ENCODE measurements around the gene SYK. TPM values are rescaled to one million over a fixed set of nuclear protein-coding genes. Genes with fewer than 3 reads are reported as not detected.
A peak's percentile ranks its signal among the peaks of the same experiment; 100 is the strongest.

The SYK gene
- total RNA-seq, 4 donors from 2014 or later, result 17.9 to 26.2 (median 23.2) TPM

DNA sequence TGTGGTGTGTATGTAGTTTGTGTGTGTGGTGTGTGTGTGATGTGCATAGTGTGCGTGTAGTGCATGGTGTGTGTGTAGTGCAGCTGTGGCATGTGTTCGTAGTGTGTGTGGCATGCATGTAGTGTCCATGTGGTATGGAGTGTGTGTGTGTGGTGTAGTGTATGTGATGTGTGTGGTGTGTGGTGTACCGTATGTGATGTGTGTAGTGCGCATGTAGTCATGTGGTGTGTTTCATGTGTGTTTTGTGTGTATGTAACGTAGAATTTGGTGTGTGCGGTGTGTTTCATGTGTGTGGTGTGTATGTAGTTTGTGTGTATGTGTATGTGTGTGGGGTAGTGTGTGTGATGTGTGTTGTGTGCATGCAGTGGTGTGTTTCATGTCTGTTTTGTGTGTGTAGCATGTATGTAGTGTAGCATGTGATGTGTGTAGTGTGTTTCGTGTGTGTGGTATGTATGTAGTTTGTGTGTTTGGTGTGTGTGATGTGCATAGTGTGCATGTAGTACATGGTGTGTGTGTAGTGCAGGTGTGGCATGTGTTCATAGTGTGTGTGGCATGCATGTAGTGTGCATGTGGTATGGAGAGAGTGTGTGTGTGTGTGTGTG is 40.7 kb downstream of the SYK start:
- TF ChIP-seq POLR2A (IDR thresholded peaks at IDR 0.05) (no peak), CTCF (IDR thresholded peaks at IDR 0.05) (no peak)
- intact Hi-C loops (cut with DNase I; ENCODE audit: low total_unique reads), result no loop called here
- H3K4me3 ChIP-seq (ENCODE audit: low read depth, poor library complexity, severe bottlenecking), result no peak overlapping the region
- peak in 1 of 2 donors; percentile 13 for DNase-seq (ENCODE audit: low spot score in 2 of 2)
- WGBS, 2 donors, result 91 to 96% methylated on average over 7 of the region's 7 CpGs

DNA sequence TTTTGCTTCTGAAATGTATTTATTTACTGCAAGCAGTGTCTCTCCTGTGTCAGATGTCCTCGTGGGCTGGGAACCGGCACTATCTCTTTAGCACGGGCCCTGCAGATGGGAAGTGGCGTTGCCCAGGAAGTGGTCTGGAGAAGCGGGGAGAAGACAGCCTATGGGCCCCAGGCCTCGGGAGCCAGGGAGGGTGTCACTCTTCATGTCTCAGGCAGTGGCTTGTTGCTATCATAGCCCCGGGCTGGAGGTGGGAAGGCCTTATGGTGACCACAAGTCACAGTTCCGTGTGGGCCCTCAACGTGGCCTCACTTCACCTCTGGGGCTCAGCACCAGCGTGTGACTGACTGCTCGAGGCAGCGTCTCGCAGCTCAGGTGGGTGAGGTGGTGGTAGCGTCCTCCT is 41.4 kb downstream of the SYK start:
- DNase-seq (ENCODE audit: low spot score in 2 of 2), result peak in 1 of 2 donors; percentile 82
- no peak overlapping the region for H3K4me3 ChIP-seq (ENCODE audit: low read depth, poor library complexity, severe bottlenecking)
- 80% methylated on average over 14 of the region's 14 CpGs for WGBS, 2 donors
- TF ChIP-seq POLR2A (IDR thresholded peaks at IDR 0.05) (no peak), CTCF (IDR thresholded peaks at IDR 0.05) (no peak)
- intact Hi-C loops (cut with DNase I; ENCODE audit: low total_unique reads), result no loop called here

GRCh38 chr9:90843525-90843924 is 41.9 kb downstream of the SYK start:
- no peak for TF ChIP-seq POLR2A (IDR thresholded peaks at IDR 0.05)
- TF ChIP-seq CTCF (IDR thresholded peaks at IDR 0.05), result no peak
- WGBS, 2 donors, result 83 to 84% methylated on average over 6 of the region's 6 CpGs
- intact Hi-C loops (cut with DNase I; ENCODE audit: low total_unique reads), result no loop called here

DNA sequence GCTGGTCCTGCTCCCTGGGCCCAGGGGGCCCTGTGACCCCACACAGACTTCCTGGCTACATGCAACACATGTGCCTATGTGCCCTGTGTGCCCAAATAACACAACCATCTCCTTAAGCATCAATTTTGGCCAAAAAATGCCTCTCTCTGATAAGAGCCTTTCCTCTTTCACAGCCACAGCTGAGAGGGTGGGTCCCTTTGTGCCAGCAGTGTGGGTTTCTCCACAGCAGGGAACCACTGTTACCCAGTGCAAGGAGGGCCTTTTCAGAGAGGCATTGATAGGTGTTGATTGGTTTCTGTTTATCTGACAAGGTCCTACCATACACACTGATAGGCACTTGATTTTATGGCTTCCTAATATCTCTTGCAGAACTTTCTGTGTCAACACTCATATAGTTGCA is 42.7 kb downstream of the SYK start:
- intact Hi-C loops (cut with DNase I; ENCODE audit: low total_unique reads), result no loop called here
- H3K4me3 ChIP-seq (ENCODE audit: low read depth, poor library complexity, severe bottlenecking), result no peak overlapping the region
- TF ChIP-seq POLR2A (IDR thresholded peaks at IDR 0.05) (no peak), CTCF (IDR thresholded peaks at IDR 0.05) (no peak)
- DNase-seq (ENCODE audit: low spot score in 2 of 2), result no peak

More at GRCh38 chr9:90843525-90843924, 41.9 kb downstream of the SYK start:
- DNase-seq (ENCODE audit: low spot score in 2 of 2), result peak in 1 of 2 donors; percentile 0
- H3K4me3 ChIP-seq (ENCODE audit: low read depth, poor library complexity, severe bottlenecking), result no peak overlapping the region

- peak in 1 of 2 donors; percentile 42 for DNase-seq (ENCODE audit: low spot score in 2 of 2)
- no peak overlapping the region for H3K4me3 ChIP-seq (ENCODE audit: low read depth, poor library complexity, severe bottlenecking)
- intact Hi-C loops (cut with DNase I; ENCODE audit: low total_unique reads), result no loop called here
- TF ChIP-seq CTCF (IDR thresholded peaks at IDR 0.05) (no peak), POLR2A (IDR thresholded peaks at IDR 0.05) (no peak)
- WGBS, 2 donors, result 86 to 87% methylated on average over 6 of the region's 6 CpGs
Observed at GRCh38 chr9:90846770-90847419, 45.3 kb downstream of the SYK start.
